Mesenchymal stem cell (in vitro differentiated cells and primary cell): ENCODE results near the gene SDHAF1.

Experiments used
- DNase-seq: peaks from one replicate; pipeline ENCODE4 v3.0.0-alpha.2; 2013
- H2AFZ ChIP-seq: one replicate; pipeline ENCODE4 v1.6.1; 2013; ENCODE audit warnings: low read depth, mild to moderate bottlenecking, control low read depth, inconsistent platforms, low read length, moderate library complexity
- H2AK5ac ChIP-seq: 2 replicates; pipeline ENCODE4 v1.6.1; 2013; ENCODE audit warnings: low read length, moderate library complexity, mild to moderate bottlenecking, inconsistent platforms; ENCODE audit not compliant: severe bottlenecking
- H2BK120ac ChIP-seq: one replicate; pipeline ENCODE4 v1.6.1; 2013; ENCODE audit warnings: low read depth, mild to moderate bottlenecking, inconsistent platforms, low read length, moderate library complexity
- H2BK12ac ChIP-seq, 2 experiments: one replicate each; pipeline ENCODE4 v1.6.1; 2013; ENCODE audit warnings: inconsistent platforms in 2 of 2, low read length in 2 of 2, mild to moderate bottlenecking in 2 of 2, moderate library complexity in 2 of 2, control low read depth in 1 of 2
- H2BK15ac ChIP-seq: one replicate; pipeline ENCODE4 v1.6.1; 2013; ENCODE audit warnings: mild to moderate bottlenecking, low read depth, inconsistent platforms; ENCODE audit not compliant: poor library complexity, severe bottlenecking
- H2BK5ac ChIP-seq: 2 replicates; pipeline ENCODE4 v1.6.1; 2013; ENCODE audit warnings: low read depth, mild to moderate bottlenecking, low read length, control low read depth, inconsistent platforms; ENCODE audit not compliant: poor library complexity, severe bottlenecking
- H3K14ac ChIP-seq, 2 experiments: one replicate each; pipeline ENCODE4 v1.6.1; 2013; ENCODE audit warnings: inconsistent platforms in 2 of 2, low read length in 2 of 2, control low read depth in 1 of 2, mild to moderate bottlenecking in 1 of 2, moderate library complexity in 1 of 2
- H3K18ac ChIP-seq, 2 experiments: one replicate each; pipeline ENCODE4 v1.6.1; 2013; ENCODE audit warnings: inconsistent platforms in 2 of 2, low read length in 2 of 2, control low read depth in 1 of 2, low read depth in 1 of 2, mild to moderate bottlenecking in 1 of 2
- H3K23ac ChIP-seq, 2 experiments: one replicate each; pipeline ENCODE4 v1.6.1; 2013; ENCODE audit warnings: inconsistent platforms in 2 of 2, low read length in 2 of 2, mild to moderate bottlenecking in 2 of 2, moderate library complexity in 2 of 2, control low read depth in 1 of 2
- H3K27ac ChIP-seq: 2 replicates; pipeline ENCODE4 v1.5.1; 2013; ENCODE audit warnings: mild to moderate bottlenecking, moderate library complexity, low read length, control low read depth, inconsistent platforms; ENCODE audit not compliant: poor library complexity, severe bottlenecking
- H3K27me3 ChIP-seq, 2 experiments: 2 replicates each; pipeline versions ENCODE4 v1.6.1 to v1.7.0; 2013; ENCODE audit warnings: low read length in 2 of 2, mild to moderate bottlenecking in 2 of 2, moderate library complexity in 2 of 2, control low read depth in 1 of 2, inconsistent platforms in 1 of 2; ENCODE audit not compliant: control insufficient read depth in 1 of 2, insufficient read depth in 1 of 2
- H3K36me3 ChIP-seq, 2 experiments: 2 replicates each; pipeline versions ENCODE4 v1.6.1 to v1.7.0; 2013; ENCODE audit warnings: low read length in 2 of 2, control low read depth in 1 of 2, inconsistent platforms in 1 of 2, low read depth in 1 of 2, mild to moderate bottlenecking in 1 of 2; ENCODE audit not compliant: insufficient read depth in 2 of 2, control insufficient read depth in 1 of 2
- H3K4ac ChIP-seq, 2 experiments: one replicate each; pipeline ENCODE4 v1.6.1; 2013; ENCODE audit warnings: inconsistent platforms in 2 of 2, low read length in 2 of 2, mild to moderate bottlenecking in 2 of 2, moderate library complexity in 2 of 2, control low read depth in 1 of 2, low read depth in 1 of 2
- H3K4me1 ChIP-seq: 2 replicates; pipeline ENCODE4 v1.6.1; 2013; ENCODE audit warnings: low read depth, low read length, control low read depth; ENCODE audit not compliant: control insufficient read depth, insufficient read depth
- H3K4me2 ChIP-seq: 2 replicates; pipeline ENCODE4 v1.6.1; 2013; ENCODE audit warnings: low read length, mild to moderate bottlenecking, inconsistent platforms; ENCODE audit not compliant: poor library complexity, severe bottlenecking
- H3K4me3 ChIP-seq, 2 experiments: 2 replicates each; pipeline versions ENCODE4 v1.5.1 to v1.7.0; 2013; ENCODE audit warnings: low read length in 2 of 2, mild to moderate bottlenecking in 2 of 2, control low read depth in 1 of 2, low read depth in 1 of 2; ENCODE audit not compliant: insufficient read depth in 1 of 2
- H3K79me1 ChIP-seq: replicated peaks from 2 replicates; pipeline ENCODE4 v1.6.1; 2013; ENCODE audit warnings: mild to moderate bottlenecking, control low read depth, low read length, inconsistent platforms; ENCODE audit not compliant: poor library complexity, severe bottlenecking
- H3K9ac ChIP-seq: 2 replicates; pipeline ENCODE4 v1.7.0; 2013; ENCODE audit warnings: mild to moderate bottlenecking, low read length, moderate library complexity
- H3K9me3 ChIP-seq: 2 replicates; pipeline ENCODE4 v1.7.0; 2013; ENCODE audit warnings: mild to moderate bottlenecking, low read length; ENCODE audit not compliant: control insufficient read depth
- H4K8ac ChIP-seq: one replicate; pipeline ENCODE4 v1.6.1; 2013; ENCODE audit warnings: inconsistent platforms, mild to moderate bottlenecking, low read length, moderate library complexity
- H4K91ac ChIP-seq: one replicate; pipeline ENCODE4 v1.6.1; 2013; ENCODE audit warnings: mild to moderate bottlenecking, low read length, inconsistent platforms
- WGBS: methylation state at CpG from one replicate; pipeline ENCODE4 v1.1.7; 2013; ENCODE audit warnings: mixed read lengths; 5-methylcytosine and 5-hydroxymethylcytosine counted together

Gene SDHAF1

DNA sequence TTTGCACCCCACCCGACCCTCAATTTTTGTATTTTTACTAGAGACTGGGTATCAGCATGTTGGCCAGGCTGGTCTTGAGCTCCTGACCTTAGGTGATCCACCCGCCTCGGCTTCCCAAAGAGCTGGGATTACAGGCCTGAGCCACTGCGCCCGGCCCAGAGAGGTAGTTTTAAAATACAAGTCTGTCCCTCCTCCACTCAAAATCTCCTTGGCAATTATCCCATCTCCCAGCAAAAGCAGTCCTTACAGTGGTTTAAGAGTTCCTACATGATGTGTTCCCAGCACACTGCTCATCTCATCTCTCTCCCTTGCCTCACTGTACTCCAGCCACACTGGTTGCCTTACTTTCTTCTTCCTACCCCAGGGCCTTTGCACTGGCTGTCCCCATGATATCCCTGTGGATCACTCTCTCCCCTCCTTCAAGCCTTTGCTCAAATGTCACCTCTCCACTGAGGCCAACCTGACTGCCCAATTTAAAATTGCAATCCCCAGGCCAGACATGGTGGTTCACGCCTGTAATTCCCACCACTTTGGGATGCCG is 34.5 kb upstream of the SDHAF1 start:
- WGBS = 86% methylated on average over 7 of the region's 7 CpGs
- no peak overlapping the region for H4K8ac ChIP-seq
- no peak for DNase-seq
- no peaks in the 10 kb centered on the region for H3K79me1 ChIP-seq
- no peak overlapping the region for H3K4me2 ChIP-seq
- no peak overlapping the region for H2AK5ac ChIP-seq
- peaks cover 4% of the 10 kb centered on the region for H3K4me1 ChIP-seq
- no peak overlapping the region for H3K4me3 ChIP-seq
- no peak overlapping the region for H3K27ac ChIP-seq
- H3K36me3 ChIP-seq = no peaks in the 10 kb centered on the region
- no peak overlapping the region for H2BK12ac ChIP-seq
- H3K14ac ChIP-seq = no peak overlapping the region
- no peak overlapping the region for H2AFZ ChIP-seq
- no peak overlapping the region for H3K9ac ChIP-seq
- peaks cover 4% of the 10 kb centered on the region for H3K9me3 ChIP-seq
- peaks cover 25 to 58% of the 10 kb centered on the region in 2 experiments for H3K27me3 ChIP-seq
- H2BK15ac ChIP-seq = no peak overlapping the region
- H2BK120ac ChIP-seq = no peak overlapping the region
- H3K4ac ChIP-seq = no peak overlapping the region
- H3K23ac ChIP-seq = no peak overlapping the region
- H4K91ac ChIP-seq = no peak overlapping the region
- H2BK5ac ChIP-seq = no peak overlapping the region
- no peak overlapping the region for H3K18ac ChIP-seq

GRCh38 chr19:35963514-35963913 is 31.5 kb upstream of the SDHAF1 start:
- no peaks in the 10 kb centered on the region for H3K79me1 ChIP-seq
- no peak overlapping the region for H4K91ac ChIP-seq
- H3K18ac ChIP-seq = no peak overlapping the region
- H2BK5ac ChIP-seq = no peak overlapping the region
- no peak overlapping the region for H3K9ac ChIP-seq
- no peak overlapping the region for H3K4me3 ChIP-seq
- H2BK15ac ChIP-seq = no peak overlapping the region
- H3K23ac ChIP-seq = no peak overlapping the region
- H3K4me2 ChIP-seq = no peak overlapping the region
- peaks cover 14 to 49% of the 10 kb centered on the region in 2 experiments for H3K27me3 ChIP-seq
- peak; percentile 68 for DNase-seq
- H3K27ac ChIP-seq = no peak overlapping the region
- 0% methylated on average over 6 of the region's 9 CpGs for WGBS
- no peaks in the 10 kb centered on the region for H3K36me3 ChIP-seq
- no peak overlapping the region for H3K4ac ChIP-seq
- no peak overlapping the region for H2BK12ac ChIP-seq
- no peak overlapping the region for H4K8ac ChIP-seq
- H3K4me1 ChIP-seq = peaks cover 4% of the 10 kb centered on the region
- no peaks in the 10 kb centered on the region for H3K9me3 ChIP-seq
- H3K14ac ChIP-seq = no peak overlapping the region
- no peak overlapping the region for H2AFZ ChIP-seq
- H2BK120ac ChIP-seq = no peak overlapping the region
- no peak overlapping the region for H2AK5ac ChIP-seq

- H3K4me1 ChIP-seq = no peaks in the 10 kb centered on the region
- H2BK5ac ChIP-seq = no peak overlapping the region
- H2BK15ac ChIP-seq = no peak overlapping the region
- H2BK120ac ChIP-seq = no peak overlapping the region
- no peak overlapping the region for H3K14ac ChIP-seq
- 84% methylated on average over 3 of the region's 3 CpGs for WGBS
- H3K18ac ChIP-seq = no peak overlapping the region
- no peak overlapping the region for H3K9ac ChIP-seq
- H3K4me3 ChIP-seq = no peak overlapping the region
- H3K4ac ChIP-seq = no peak overlapping the region
- H4K91ac ChIP-seq = no peak overlapping the region
- H3K27me3 ChIP-seq = peaks cover 7 to 22% of the 10 kb centered on the region in 2 experiments
- H3K4me2 ChIP-seq = no peak overlapping the region
- no peak overlapping the region for H3K23ac ChIP-seq
- no peak overlapping the region for H2BK12ac ChIP-seq
- DNase-seq = no peak
- H3K36me3 ChIP-seq = no peaks in the 10 kb centered on the region
- no peak overlapping the region for H2AFZ ChIP-seq
- no peaks in the 10 kb centered on the region for H3K79me1 ChIP-seq
- no peak overlapping the region for H2AK5ac ChIP-seq
- no peak overlapping the region for H3K27ac ChIP-seq
- no peak overlapping the region for H4K8ac ChIP-seq
- H3K9me3 ChIP-seq = no peaks in the 10 kb centered on the region
These were observed 28.2 kb upstream of the SDHAF1 start for GRCh38 chr19:35966771-35967170.

- no peak overlapping the region for H3K4me2 ChIP-seq
These were observed 21.5 kb upstream of the SDHAF1 start for GRCh38 chr19:35973487-35973886.

More at GRCh38 chr19:35973487-35973886, 21.5 kb upstream of the SDHAF1 start:
- no peak overlapping the region for H2AK5ac ChIP-seq
- 50% methylated on average over 8 of the region's 8 CpGs for WGBS
- H2BK12ac ChIP-seq = no peak overlapping the region
- no peak overlapping the region for H2AFZ ChIP-seq
- H3K4me3 ChIP-seq = no peak overlapping the region
- no peak overlapping the region for H3K27ac ChIP-seq
- peaks cover 8 to 22% of the 10 kb centered on the region in 2 experiments for H3K27me3 ChIP-seq
- no peaks in the 10 kb centered on the region for H3K79me1 ChIP-seq
- no peak overlapping the region for H3K23ac ChIP-seq
- H3K18ac ChIP-seq = no peak overlapping the region
- H3K14ac ChIP-seq = peak overlapping the region in 1 of 2 experiments; percentile 39
- no peak overlapping the region for H4K91ac ChIP-seq
- no peak overlapping the region for H3K4ac ChIP-seq
- no peaks in the 10 kb centered on the region for H3K36me3 ChIP-seq
- DNase-seq = no peak
- H2BK15ac ChIP-seq = no peak overlapping the region
- no peak overlapping the region for H2BK120ac ChIP-seq
- no peak overlapping the region for H3K9ac ChIP-seq
- no peaks in the 10 kb centered on the region for H3K4me1 ChIP-seq
- H3K9me3 ChIP-seq = no peaks in the 10 kb centered on the region
- no peak overlapping the region for H2BK5ac ChIP-seq
- H4K8ac ChIP-seq = no peak overlapping the region
